ENCODE measurements around the gene AK8.

GRCh38 chr9:132840980-132841379, 37.1 kb downstream of the AK8 start:
- TF ChIP-seq, protein P1, sequence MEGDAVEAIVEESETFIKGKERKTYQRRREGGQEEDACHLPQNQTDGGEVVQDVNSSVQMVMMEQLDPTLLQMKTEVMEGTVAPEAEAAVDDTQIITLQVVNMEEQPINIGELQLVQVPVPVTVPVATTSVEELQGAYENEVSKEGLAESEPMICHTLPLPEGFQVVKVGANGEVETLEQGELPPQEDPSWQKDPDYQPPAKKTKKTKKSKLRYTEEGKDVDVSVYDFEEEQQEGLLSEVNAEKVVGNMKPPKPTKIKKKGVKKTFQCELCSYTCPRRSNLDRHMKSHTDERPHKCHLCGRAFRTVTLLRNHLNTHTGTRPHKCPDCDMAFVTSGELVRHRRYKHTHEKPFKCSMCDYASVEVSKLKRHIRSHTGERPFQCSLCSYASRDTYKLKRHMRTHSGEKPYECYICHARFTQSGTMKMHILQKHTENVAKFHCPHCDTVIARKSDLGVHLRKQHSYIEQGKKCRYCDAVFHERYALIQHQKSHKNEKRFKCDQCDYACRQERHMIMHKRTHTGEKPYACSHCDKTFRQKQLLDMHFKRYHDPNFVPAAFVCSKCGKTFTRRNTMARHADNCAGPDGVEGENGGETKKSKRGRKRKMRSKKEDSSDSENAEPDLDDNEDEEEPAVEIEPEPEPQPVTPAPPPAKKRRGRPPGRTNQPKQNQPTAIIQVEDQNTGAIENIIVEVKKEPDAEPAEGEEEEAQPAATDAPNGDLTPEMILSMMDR (IDR thresholded peaks at IDR 0.05), result no peak
- TF ChIP-seq ZFX (IDR thresholded peaks at IDR 0.05; ENCODE audit: borderline replicate concordance), result no peak
